ENCODE measurements around the gene TTC39A.

Gene TTC39A

DNA sequence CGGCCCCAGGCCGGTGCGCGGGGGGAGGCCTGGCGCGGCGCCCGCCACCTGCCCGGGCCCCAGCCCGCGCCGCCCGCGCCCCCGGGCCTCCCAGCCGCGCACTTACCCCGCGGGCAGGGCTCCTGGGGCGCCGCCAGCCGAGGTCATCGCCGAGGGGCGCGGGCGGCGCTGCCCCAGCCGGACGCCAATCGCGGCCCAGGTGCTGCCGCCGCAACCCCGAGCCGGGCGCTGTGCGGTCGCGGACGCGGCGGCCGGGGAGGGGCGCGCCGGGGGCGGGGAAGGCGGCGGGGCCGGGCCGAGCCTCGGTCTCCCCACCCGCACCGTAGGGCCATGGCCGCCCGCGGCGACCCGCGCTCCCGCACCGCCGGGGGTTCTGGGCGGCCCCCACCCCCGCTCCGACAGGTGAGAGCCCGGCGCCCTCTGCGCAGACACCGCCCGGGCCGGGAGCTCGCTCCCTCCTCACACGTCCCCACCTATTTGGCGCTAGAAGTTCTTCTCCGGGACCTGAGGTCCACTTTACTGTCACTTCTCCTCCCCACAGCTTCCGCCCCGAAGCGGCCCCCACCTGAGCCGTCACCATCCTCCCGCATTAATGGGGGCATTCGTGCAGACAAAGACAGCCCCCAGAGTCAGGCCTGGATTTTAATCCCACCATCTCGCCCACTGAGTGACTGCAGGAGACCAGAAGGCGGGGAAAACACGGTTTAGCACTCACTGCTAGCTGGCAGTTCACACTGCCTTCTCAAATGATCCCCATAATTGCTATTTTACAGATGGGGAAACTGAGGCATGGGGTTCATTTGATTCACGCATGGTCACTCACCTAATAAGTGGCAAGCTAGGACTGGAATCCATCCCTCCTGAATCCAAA, at the start of gene TTC39A:
Gene TTC39A (minus strand): TSS at position 232 of the 871 bp plus-strand sequence. CDS start 85 bp downstream, at position 147.
- DNase-seq (ENCODE audit: low read depth) = no peak

- DNase-seq (ENCODE audit: low read depth) = no peak
These were observed 48.5 kb upstream of the TTC39A start for GRCh38 chr1:51378871-51379270.

DNA sequence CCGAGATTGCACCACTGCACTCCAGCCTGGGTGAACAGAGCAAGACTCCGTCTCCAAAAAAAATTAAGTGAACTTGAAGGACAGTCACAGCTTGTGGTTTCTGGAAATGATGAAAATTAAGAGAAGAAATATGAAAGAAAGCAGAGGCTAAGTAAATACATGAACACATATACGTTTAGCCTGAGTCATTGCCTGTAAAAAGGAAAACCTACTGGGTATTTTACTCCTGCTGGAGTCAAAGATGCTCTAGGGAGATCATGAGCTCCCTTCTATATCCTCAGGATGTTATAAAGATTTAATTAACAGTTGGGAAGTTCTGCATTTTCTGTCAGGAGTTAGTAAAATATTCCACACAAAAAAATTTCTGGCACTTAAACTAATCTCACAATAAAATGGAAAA, 43.5 kb upstream of the TTC39A start:
- no peak for DNase-seq (ENCODE audit: low read depth)

DNA sequence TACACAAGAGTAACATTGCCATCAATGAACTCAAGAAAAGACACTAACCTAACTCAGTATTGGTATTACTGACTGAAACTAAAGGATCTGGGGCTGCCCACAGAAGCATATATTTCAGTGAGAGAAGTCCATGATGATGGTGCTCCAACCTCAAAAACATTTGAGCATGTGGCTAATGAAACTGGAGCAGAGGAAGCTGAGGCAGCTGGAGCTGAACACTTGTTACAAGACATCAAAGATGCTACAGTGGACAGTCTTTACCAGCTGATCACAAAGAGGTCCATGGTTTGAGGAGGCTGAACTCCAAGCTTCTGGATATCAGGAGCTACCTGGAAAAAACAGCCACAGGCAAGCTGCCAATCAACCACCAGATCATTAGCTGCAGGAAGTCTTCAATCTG, 42.2 kb upstream of the TTC39A start:
- no peak for DNase-seq (ENCODE audit: low read depth)

DNA sequence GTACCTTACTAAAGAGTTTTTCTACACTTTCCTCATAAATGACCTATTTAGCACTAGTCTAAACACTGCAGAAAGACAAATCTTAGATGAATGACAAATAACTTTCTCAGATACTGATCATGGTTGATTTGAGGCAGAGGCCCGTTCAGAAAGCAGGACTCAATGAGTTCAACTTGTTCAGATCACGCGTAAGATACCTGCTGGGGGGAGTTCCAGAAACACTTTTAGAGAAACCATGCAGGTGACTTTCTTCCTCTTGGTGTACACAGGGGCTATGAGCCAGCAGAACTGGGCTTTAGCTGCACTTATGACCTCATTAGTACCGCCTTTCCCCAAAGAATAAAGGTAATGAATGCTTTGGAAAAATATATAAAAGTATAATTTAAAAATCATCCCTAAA, 38.8 kb upstream of the TTC39A start:
- no peak for DNase-seq (ENCODE audit: low read depth)

DNA sequence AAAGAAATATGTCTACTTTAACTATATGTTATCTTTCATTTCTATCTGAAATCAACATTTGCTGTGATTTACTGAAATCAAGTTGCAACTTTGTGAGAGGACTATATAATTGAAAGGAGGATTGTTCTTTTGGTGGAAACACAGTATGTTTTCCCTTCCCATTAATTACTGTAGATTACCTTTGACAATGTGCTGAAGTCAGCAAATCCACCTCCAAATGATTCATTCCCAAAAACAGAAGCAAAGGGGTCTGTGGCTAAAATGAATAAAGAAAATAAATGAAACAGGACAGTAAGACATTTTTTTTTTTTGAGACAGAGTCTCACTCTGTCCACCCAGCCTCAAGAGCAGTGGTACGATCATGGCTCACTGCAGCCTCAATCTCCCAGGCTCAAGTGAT, 35.4 kb upstream of the TTC39A start:
- DNase-seq (ENCODE audit: low read depth) = no peak

GRCh38 chr1:51359879-51360278, 29.5 kb upstream of the TTC39A start:
- DNase-seq (ENCODE audit: low read depth) = no peak

GRCh38 chr1:51355382-51355781, 25.0 kb upstream of the TTC39A start:
- no peak for DNase-seq (ENCODE audit: low read depth)

GRCh38 chr1:51354416-51354815, 24.1 kb upstream of the TTC39A start:
- no peak for DNase-seq (ENCODE audit: low read depth)

GRCh38 chr1:51351907-51352306, 21.5 kb upstream of the TTC39A start:
- DNase-seq (ENCODE audit: low read depth) = no peak

DNA sequence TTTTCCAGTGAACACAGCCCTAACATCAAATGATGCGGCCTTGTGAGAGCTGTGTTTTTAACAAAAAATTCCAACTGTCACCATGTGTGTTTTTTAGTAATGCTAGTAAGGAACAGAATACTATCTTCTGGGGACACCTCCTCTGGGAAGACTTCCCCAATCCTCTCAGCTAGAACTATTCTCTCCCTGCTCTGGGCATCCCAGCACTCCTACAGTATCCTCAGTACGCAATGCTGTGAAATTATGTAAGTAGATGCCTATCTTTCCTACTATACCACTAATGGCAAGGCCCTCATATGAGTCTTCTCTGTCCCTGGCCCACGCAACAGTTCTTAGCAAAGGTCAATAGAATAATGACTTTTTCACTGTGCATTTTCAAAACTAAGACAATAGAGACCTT, 19.5 kb upstream of the TTC39A start:
- no peak for DNase-seq (ENCODE audit: low read depth)

DNA sequence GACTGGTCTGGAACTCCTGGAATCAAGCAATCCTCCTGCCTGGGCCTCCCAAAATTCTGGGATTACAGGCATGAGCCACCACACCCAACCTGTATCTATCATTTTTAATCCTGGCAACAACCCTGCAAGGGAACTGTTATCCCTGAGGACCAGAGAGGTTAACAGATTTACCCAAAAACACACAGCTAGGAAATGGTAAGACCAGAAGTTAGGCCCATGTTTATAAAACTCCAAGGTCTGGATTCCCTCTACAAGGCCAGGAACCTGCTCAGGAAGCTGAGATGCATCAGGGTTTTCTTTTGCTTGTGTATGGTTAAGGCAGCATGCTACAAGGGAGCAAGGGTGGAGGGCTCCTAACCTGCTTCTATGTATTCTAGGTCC, 17.8 kb upstream of the TTC39A start:
- DNase-seq (ENCODE audit: low read depth) = no peak

GRCh38 chr1:51347398-51348146, 17.2 kb upstream of the TTC39A start:
- no peak for DNase-seq (ENCODE audit: low read depth)

GRCh38 chr1:51346086-51346942, 16.0 kb upstream of the TTC39A start:
- no peak for DNase-seq (ENCODE audit: low read depth)

- no peak for DNase-seq (ENCODE audit: low read depth)
These were observed 14.9 kb upstream of the TTC39A start for GRCh38 chr1:51345300-51345687.

- DNase-seq (ENCODE audit: low read depth) = no peak
These were observed 14.4 kb upstream of the TTC39A start for GRCh38 chr1:51344602-51345299.

- DNase-seq (ENCODE audit: low read depth) = no peak
These were observed 13.9 kb upstream of the TTC39A start for GRCh38 chr1:51344276-51344601.

GRCh38 chr1:51343624-51344023, 13.3 kb upstream of the TTC39A start:
- no peak for DNase-seq (ENCODE audit: low read depth)

DNA sequence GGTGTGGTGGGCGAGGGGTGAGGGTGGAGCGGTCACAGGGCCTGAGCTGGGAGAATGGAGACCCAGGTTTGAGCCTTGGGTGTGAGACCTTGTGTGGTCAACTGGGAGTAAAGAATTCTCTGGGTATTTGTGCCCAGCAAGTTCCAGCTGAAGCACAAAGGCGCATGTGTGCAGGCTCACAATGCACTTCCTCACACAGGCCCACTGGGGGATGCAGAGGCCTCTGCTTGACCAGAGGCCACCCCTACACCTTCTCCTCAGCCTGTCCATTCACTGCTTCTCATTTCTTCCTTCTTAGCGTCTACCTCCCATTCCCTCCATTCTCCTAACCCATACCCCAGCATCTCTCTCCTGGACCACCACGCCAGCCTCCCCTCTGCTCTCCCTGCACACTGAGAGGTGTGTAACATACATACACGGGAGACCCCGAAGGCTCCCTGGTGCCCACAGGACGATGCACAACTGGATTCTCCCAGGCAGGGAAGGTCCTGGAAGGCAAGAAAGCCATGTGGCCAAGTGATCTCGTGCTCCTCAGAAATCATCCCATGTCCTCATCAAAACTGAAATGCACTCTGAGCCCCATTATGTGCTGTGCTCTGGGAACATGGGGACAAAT, 12.3 kb upstream of the TTC39A start:
- DNase-seq (ENCODE audit: low read depth) = no peak

DNA sequence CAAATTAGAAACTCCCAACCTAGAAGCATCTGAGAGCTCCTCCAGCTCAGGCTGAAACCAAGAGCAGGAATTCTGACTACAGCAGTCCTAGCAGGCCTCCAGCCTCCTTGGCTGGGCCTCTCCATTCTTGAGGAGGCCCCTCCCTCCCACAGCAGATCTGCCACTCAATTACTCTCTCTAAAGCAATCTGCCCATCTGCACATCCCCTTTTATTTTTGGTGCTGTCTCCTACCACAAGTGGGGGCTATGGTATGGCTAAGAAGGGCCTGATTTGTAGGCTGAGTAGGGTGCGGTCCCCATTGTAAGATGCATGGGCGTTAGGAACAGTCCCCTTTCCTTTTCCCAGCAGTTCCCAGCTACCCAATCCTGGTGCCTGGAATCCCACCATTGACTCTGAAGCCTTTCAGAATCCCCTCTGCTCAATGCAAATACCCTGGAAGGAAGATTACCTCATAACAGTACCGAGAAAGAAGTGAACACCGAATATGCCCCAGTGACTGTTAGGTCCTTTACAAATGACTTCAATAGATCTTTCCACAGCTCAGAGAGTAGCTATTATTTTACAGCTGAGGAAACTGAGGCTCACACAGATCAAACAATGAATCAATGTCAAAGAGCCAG, 11.6 kb upstream of the TTC39A start:
- no peak for DNase-seq (ENCODE audit: low read depth)

DNA sequence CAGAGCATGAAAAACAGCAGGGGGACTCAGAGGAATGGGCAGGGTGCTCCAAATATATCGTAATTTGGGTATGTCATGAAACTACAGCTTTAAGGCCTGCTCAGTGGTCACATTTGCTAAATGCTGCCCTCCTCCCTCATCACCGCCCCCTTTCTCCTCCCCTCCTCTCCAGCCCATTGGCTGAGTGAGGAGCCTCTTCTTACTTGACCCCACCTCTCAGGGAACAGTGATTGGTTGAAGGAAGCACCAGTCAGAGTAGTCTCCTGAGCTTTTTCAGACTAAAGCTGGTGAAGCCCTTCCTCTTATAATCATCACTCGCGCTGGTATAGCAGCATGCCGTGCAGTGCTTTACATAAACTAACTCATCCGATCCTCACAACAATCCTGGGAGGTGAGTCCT, 10.0 kb upstream of the TTC39A start:
- no peak for DNase-seq (ENCODE audit: low read depth)
